Measurements from ENCODE around the gene CTNND2. TPM values are rescaled to one million over a fixed set of nuclear protein-coding genes. Genes with fewer than 3 reads are reported as not detected.

The CTNND2 gene
- total RNA-seq, 1 donor from 2014 or later = 13.9 TPM

DNA sequence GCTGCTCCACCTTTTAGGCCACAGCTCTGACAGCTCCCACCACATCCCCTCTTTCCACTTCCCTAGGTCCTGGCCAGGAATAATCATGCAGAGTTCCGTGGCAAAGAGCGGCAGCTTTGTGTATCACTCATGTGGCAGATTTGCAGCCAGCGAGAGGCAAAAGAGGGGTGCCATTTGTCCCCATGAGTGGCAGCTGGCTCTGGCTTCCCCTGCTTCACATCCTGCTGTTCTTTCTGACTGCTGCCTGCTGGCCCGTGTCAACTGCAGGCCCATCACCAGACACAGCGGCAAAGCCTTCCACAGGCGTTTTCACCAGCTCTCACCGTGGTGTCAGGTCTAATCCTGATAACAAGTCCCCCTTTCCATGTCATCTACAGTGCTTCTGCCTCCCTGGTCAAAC is 712.6 kb downstream of the CTNND2 start:
- peaks cover 2% of the 10 kb centered on the region for H3K9me3 Mint-ChIP-seq
- H3K4me1 Mint-ChIP-seq = no peaks in the 10 kb centered on the region
- TF ChIP-seq EZH2 (IDR thresholded peaks at IDR 0.05) = no peak
- TF ChIP-seq, protein P1, sequence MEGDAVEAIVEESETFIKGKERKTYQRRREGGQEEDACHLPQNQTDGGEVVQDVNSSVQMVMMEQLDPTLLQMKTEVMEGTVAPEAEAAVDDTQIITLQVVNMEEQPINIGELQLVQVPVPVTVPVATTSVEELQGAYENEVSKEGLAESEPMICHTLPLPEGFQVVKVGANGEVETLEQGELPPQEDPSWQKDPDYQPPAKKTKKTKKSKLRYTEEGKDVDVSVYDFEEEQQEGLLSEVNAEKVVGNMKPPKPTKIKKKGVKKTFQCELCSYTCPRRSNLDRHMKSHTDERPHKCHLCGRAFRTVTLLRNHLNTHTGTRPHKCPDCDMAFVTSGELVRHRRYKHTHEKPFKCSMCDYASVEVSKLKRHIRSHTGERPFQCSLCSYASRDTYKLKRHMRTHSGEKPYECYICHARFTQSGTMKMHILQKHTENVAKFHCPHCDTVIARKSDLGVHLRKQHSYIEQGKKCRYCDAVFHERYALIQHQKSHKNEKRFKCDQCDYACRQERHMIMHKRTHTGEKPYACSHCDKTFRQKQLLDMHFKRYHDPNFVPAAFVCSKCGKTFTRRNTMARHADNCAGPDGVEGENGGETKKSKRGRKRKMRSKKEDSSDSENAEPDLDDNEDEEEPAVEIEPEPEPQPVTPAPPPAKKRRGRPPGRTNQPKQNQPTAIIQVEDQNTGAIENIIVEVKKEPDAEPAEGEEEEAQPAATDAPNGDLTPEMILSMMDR (IDR thresholded peaks at IDR 0.05) = no peak
- no peak for TF ChIP-seq EZH2phosphoT487 (IDR thresholded peaks at IDR 0.05)

DNA sequence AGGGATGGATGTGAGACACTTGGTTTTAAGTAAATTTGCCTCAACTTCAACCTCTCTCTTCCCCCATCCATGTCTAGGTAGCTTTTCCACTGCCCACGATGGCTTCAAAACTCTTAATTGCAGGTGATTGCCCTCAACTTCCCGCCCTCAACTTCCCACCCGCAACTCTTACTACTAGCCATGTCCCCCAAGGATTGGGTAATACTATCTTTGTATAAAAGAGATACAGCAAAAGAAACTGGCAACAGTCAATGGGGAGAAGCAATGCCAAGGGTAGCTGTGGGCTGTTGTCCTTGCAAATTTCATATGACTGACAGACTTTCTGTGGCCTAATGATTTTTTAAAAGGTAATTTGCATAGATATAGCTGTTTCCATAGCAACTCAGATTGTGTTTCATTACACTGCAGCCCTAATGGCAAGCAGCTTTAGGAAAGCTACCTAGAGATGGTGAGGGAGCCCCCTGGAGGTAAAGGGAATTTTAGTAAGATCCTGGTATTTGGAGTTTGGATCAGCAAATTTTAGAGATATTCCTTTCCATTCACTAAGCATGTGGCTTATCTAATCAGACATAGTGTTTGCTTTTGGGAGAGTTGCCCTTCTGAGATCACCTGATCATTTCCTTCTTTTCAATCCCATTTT is 721.7 kb downstream of the CTNND2 start:
- no peak overlapping the region for H3K27ac ChIP-seq
- no peak overlapping the region for H3K4me2 ChIP-seq
- peak; percentile 62 for DNase-seq (ENCODE audit: low spot score)
- H3K4me3 ChIP-seq = no peak overlapping the region
- no peak overlapping the region for H3K9ac ChIP-seq
- no peaks in the 10 kb centered on the region for H3K79me2 ChIP-seq (ENCODE audit: low read depth)
- no peaks in the 10 kb centered on the region for H3K4me1 Mint-ChIP-seq
- H3K27ac Mint-ChIP-seq = no peak overlapping the region
- no peaks in the 10 kb centered on the region for H3K36me3 ChIP-seq
- H3K4me3 Mint-ChIP-seq = no peak overlapping the region
- no peak overlapping the region for H2AFZ ChIP-seq (replicated peaks)
- TF ChIP-seq, protein P1 (IDR thresholded peaks at IDR 0.05) = peak; percentile 74
- no peak for TF ChIP-seq EZH2phosphoT487 (IDR thresholded peaks at IDR 0.05)
- no peak for TF ChIP-seq EZH2 (IDR thresholded peaks at IDR 0.05)
- H3K9me3 ChIP-seq (ENCODE audit: low read depth) = no peaks in the 10 kb centered on the region
- peaks cover 3% of the 10 kb centered on the region for H3K9me3 Mint-ChIP-seq
- H3K4me1 ChIP-seq = no peaks in the 10 kb centered on the region
- no peaks in the 10 kb centered on the region for H3F3A ChIP-seq (ENCODE audit: low read depth)
- H4K20me1 ChIP-seq (ENCODE audit: low read depth) = no peaks in the 10 kb centered on the region
- H3K36me3 Mint-ChIP-seq = peaks cover 6% of the 10 kb centered on the region
- H3K27me3 Mint-ChIP-seq (ENCODE audit: insufficient read depth, low read depth) = peaks cover 3% of the 10 kb centered on the region
- no peaks in the 10 kb centered on the region for H3K27me3 ChIP-seq

More for the DNA sequence above, 712.6 kb downstream of the CTNND2 start:
- Histone ChIP-seq H3K4me2 (no peak overlapping the region), H2AFZ (replicated peaks) (no peak overlapping the region), H3F3A (ENCODE audit: low read depth) (no peaks in the 10 kb centered on the region), H3K27ac (no peak overlapping the region), H3K4me3 (no peak overlapping the region), H3K4me1 (no peaks in the 10 kb centered on the region), H3K36me3 (no peaks in the 10 kb centered on the region), H3K27me3 (no peaks in the 10 kb centered on the region), H3K9me3 (ENCODE audit: low read depth) (no peaks in the 10 kb centered on the region), H3K9ac (no peak overlapping the region), H4K20me1 (ENCODE audit: low read depth) (no peaks in the 10 kb centered on the region), H3K79me2 (ENCODE audit: low read depth) (no peaks in the 10 kb centered on the region)
- no peak for DNase-seq (ENCODE audit: low spot score)
- Mint-ChIP-seq H3K27me3 (ENCODE audit: insufficient read depth, low read depth) (peaks cover 3% of the 10 kb centered on the region), H3K27ac (no peak overlapping the region), H3K36me3 (peaks cover 8% of the 10 kb centered on the region), H3K4me3 (no peak overlapping the region)

DNA sequence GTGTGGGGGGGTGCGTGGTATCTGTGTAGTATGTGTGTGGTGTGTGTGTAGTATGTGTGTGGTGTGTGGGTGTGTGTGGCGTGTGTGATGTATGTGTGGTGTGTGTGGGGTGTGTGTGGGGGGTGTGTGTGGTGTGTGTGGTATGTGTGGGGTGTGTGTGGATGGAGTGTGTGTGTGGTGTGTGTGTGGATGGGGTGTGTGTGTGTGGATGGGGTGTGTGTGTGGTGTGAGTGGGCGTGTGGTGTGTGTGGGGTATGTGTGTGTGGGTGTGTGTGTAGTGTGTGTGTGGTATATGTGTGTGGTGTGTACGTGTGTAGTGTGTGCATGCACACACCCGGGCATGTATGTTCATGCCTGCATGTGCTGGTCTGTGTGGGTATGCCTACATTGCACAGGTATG is 722.3 kb downstream of the CTNND2 start:
- H3K27ac ChIP-seq = no peak overlapping the region
- H3K4me1 ChIP-seq = no peaks in the 10 kb centered on the region
- Mint-ChIP-seq H3K9me3 (peaks cover 3% of the 10 kb centered on the region), H3K4me3 (no peak overlapping the region), H3K27ac (no peak overlapping the region), H3K4me1 (no peaks in the 10 kb centered on the region), H3K27me3 (ENCODE audit: insufficient read depth, low read depth) (peaks cover 3% of the 10 kb centered on the region), H3K36me3 (peaks cover 6% of the 10 kb centered on the region)
- no peak for DNase-seq (ENCODE audit: low spot score)
- H3K4me3 ChIP-seq = no peak overlapping the region
- H3K79me2 ChIP-seq (ENCODE audit: low read depth) = no peaks in the 10 kb centered on the region
- no peaks in the 10 kb centered on the region for H3K36me3 ChIP-seq
- no peak overlapping the region for H3K9ac ChIP-seq
- no peaks in the 10 kb centered on the region for H3K27me3 ChIP-seq
- no peaks in the 10 kb centered on the region for H4K20me1 ChIP-seq (ENCODE audit: low read depth)
- no peak overlapping the region for H2AFZ ChIP-seq (replicated peaks)
- no peak for TF ChIP-seq EZH2phosphoT487 (IDR thresholded peaks at IDR 0.05)
- no peak for TF ChIP-seq EZH2 (IDR thresholded peaks at IDR 0.05)
- TF ChIP-seq, protein P1 (IDR thresholded peaks at IDR 0.05) = no peak
- H3F3A ChIP-seq (ENCODE audit: low read depth) = no peaks in the 10 kb centered on the region
- no peak overlapping the region for H3K4me2 ChIP-seq
- no peaks in the 10 kb centered on the region for H3K9me3 ChIP-seq (ENCODE audit: low read depth)
